CD4-positive, alpha-beta memory T cell (primary cell): ENCODE results near the gene ADAM17. TPM values are rescaled to one million over a fixed set of nuclear protein-coding genes. Genes with fewer than 3 reads are reported as not detected.
A peak's percentile ranks its signal among the peaks of the same experiment; 100 is the strongest.
"Not testable (repeated sequence)": the region's sequence is repeated elsewhere in the genome, so short reads cannot be mapped to it uniquely, and the experiment has no call there.

Experiments
- CTCF ChIA-PET: fragments of 350-600 bp; sonication (Branson Sonifier 250); formaldehyde crosslinking; loops from one replicate; lab custom pipeline; 2021; ENCODE audit warnings: inconsistent platforms; ENCODE audit not compliant: partially characterized antibody; lab: Charles Lee
- POLR2A ChIA-PET: fragments of 350-600 bp; sonication (Branson Sonifier 250); formaldehyde crosslinking; loops from one replicate; lab custom pipeline; 2021; ENCODE audit not compliant: partially characterized antibody; lab: Charles Lee
- DNase-seq, 5 donors: peaks; one replicate each; pipeline versions ENCODE4 v3.0.0 to v3.0.0-alpha.2; 2020 to 2022; ENCODE audit warnings: mixed read lengths in 1 of 5
- H3K27ac ChIP-seq: one replicate; pipeline ENCODE4 v1.7.0; 2013; ENCODE audit warnings: low read depth, low read length
- H3K27me3 ChIP-seq: 2 replicates; pipeline ENCODE4 v1.7.0; 2013; ENCODE audit warnings: mild to moderate bottlenecking, low read length, moderate library complexity; ENCODE audit not compliant: insufficient read depth
- H3K36me3 ChIP-seq: 2 replicates; pipeline ENCODE4 v1.7.0; 2013; ENCODE audit warnings: mild to moderate bottlenecking, low read length, moderate library complexity; ENCODE audit not compliant: insufficient read depth
- H3K4me1 ChIP-seq: 2 replicates; pipeline ENCODE4 v1.7.0; 2013; ENCODE audit warnings: mild to moderate bottlenecking, low read length, moderate library complexity; ENCODE audit not compliant: insufficient read depth
- H3K4me3 ChIP-seq, 2 donors: one replicate each; pipeline ENCODE4 v1.7.0; 2013; ENCODE audit warnings: low read length in 2 of 2, mild to moderate bottlenecking in 1 of 2
- H3K9me3 ChIP-seq, 2 donors: one replicate each; pipeline ENCODE4 v1.7.0; 2013; ENCODE audit warnings: low read length in 2 of 2, control low read depth in 1 of 2; ENCODE audit not compliant: control insufficient read depth in 1 of 2
- H3K27ac Mint-ChIP-seq, 7 donors: one replicate each; pipeline ENCODE4 v1.8.0; 2020 to 2021; ENCODE audit warnings: mixed read lengths in 7 of 7, mild to moderate bottlenecking in 6 of 7, inconsistent platforms in 3 of 7, moderate library complexity in 3 of 7
- H3K27me3 Mint-ChIP-seq, 2 donors: one replicate each; pipeline ENCODE4 v1.8.0; 2020 to 2021; ENCODE audit warnings: mixed read lengths in 2 of 2
- H3K36me3 Mint-ChIP-seq, 2 donors: one replicate each; pipeline ENCODE4 v1.8.0; 2020 to 2021; ENCODE audit warnings: mixed read lengths in 2 of 2, inconsistent platforms in 1 of 2, mild to moderate bottlenecking in 1 of 2
- H3K4me1 Mint-ChIP-seq, 4 donors: one replicate each; pipeline ENCODE4 v1.8.0; 2020 to 2021; ENCODE audit warnings: mixed read lengths in 4 of 4, mild to moderate bottlenecking in 1 of 4
- H3K4me3 Mint-ChIP-seq, 8 donors: one replicate each; pipeline ENCODE4 v1.8.0; 2020 to 2021; ENCODE audit warnings: mixed read lengths in 8 of 8, mild to moderate bottlenecking in 7 of 8, moderate library complexity in 6 of 8, inconsistent platforms in 3 of 8
- H3K9me3 Mint-ChIP-seq, 8 donors: one replicate each; pipeline ENCODE4 v1.8.0; 2020 to 2021; ENCODE audit warnings: mixed read lengths in 8 of 8, mild to moderate bottlenecking in 5 of 8, inconsistent platforms in 3 of 8, moderate library complexity in 1 of 8
- intact Hi-C: fragments of 100-400 bp; cut with micrococcal nuclease; formaldehyde crosslinking; loops from one replicate; pipeline ENCODE4 v1.15.1; 2023
- polyA plus RNA-seq, 2 donors: library from polyadenylated mRNA; unstranded; fragments of 300-500 nt; fragmentation: Illumina TruSeq; gene quantifications; one replicate each; pipeline ENCODE4 v1.2.3, GENCODE V29; 2021
- total RNA-seq, 2 experiments: library from RNA; stranded (reverse); gene quantifications; one replicate each; pipeline ENCODE4 v1.2.3, GENCODE V29; 2021

ADAM17 gene
- total and polyA plus RNA-seq, 4 experiments from 2014 or later = 8.1 to 35.6 (median 23.2) TPM

DNA sequence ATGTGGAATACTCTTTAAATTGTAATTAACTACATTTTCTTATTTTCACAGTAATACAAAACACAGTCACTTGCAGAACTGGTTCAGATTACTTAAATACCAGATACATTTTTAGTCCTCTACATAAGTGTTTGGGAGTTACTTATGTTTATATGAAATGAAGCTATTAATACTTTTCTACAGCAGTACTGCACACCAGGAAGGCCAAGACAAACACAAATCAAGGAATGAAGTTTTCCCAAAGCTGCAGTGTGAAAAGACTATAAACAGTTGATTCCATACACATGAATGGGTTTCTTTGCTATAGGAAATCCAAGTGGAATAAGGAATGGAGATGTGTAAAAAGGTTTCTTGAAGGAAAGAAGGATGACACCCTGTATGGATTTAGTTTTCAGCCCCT lies 29.3 kb upstream of the ADAM17 start:
- H3K27me3 Mint-ChIP-seq, POLR2A ChIA-PET, H3K4me1 ChIP-seq, H3K27ac ChIP-seq, H3K9me3 Mint-ChIP-seq, H3K4me3 ChIP-seq, intact Hi-C loops, DNase-seq, H3K27me3 ChIP-seq, H3K4me1 Mint-ChIP-seq, H3K9me3 ChIP-seq, H3K4me3 Mint-ChIP-seq: not testable (repeated sequence)
- Mint-ChIP-seq H3K36me3 (peaks cover 39 to 53% of the 10 kb centered on the region in 2 donors), H3K27ac (peak overlapping the region in 1 of 7 donors; percentile 36)
- CTCF ChIA-PET = interaction anchor here (0.5 kb wide), 1 partner anchor 170 kb away, joined by 3 read pairs; no protein-coding TSS in a partner anchor
- H3K36me3 ChIP-seq = peaks cover 33% of the 10 kb centered on the region

DNA sequence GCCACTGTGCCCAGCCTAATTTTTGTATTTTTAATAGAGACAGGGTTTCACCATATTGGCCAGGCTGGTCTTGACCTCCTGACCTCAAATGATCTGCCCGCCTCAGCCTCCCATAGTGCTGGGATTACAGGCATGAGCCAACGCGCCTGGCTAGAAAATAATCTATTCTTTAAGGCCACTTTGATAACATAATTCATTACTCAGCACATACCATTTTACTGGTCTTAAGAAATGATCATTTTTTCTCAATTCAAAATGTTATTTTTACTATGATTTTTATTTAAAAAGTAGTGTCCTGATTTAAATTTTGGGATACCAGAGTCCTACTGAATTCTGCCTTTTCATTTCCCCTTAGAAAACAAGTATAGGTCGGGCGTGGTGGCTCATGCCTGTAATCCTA lies 27.0 kb upstream of the ADAM17 start:
- Histone ChIP-seq H3K27ac (no peak overlapping the region), H3K9me3 (no peaks in the 10 kb centered on the region), H3K27me3 (no peaks in the 10 kb centered on the region), H3K4me1 (no peaks in the 10 kb centered on the region), H3K36me3 (peaks cover 23% of the 10 kb centered on the region), H3K4me3 (no peak overlapping the region)
- Mint-ChIP-seq H3K27ac (no peak overlapping the region), H3K9me3 (no peaks in the 10 kb centered on the region), H3K4me3 (no peak overlapping the region), H3K36me3 (peaks cover 35 to 39% of the 10 kb centered on the region in 2 donors), H3K27me3 (no peaks in the 10 kb centered on the region), H3K4me1 (peaks cover 0 to 4% (median 0%) of the 10 kb centered on the region in 4 donors)
- DNase-seq = no peak
- intact Hi-C loops = no loop called here
- ChIA-PET POLR2A (interaction anchor here (0.8 kb wide), 1 partner anchor 26 kb away, joined by 3 read pairs; no protein-coding TSS in a partner anchor), CTCF (no interaction called here)

DNA sequence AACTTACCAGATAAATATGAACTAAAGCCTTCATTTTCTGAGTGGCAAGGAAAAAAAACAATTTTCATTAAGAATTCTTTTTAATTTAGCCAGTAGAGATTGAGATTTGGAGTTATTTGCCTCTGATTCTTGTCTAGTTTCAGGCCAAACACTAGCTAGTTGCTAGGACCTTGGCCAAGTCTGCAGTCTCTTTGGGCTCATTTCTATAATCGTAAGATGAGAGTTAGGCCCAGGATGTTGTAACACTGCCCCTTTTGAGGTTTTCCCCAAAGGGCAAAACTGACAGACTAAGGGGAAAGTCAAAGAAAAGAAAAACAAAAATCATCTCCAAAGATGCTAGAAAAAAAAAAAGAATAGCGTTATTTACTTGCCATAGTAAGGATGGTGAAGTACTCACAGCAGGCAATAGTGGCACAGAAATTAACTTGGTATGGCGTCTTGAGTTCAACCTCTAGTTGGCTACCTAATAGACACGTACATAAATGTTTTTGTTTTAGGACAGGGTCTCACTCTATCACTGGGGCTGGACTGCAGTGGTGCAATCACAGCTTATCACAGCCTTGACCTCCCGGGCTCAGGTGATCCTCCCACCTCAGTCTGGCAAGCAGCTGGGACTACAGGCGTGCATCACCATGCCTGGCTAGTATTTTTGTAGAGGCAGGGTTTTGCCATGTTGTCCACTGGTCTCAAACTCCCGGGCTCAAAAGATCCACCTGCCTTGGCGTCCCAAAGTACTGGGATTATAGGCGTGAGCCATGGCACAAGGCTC lies 23.0 kb upstream of the ADAM17 start:
- H3K4me1 Mint-ChIP-seq = peaks cover 0 to 7% (median 2%) of the 10 kb centered on the region in 4 donors
- H3K4me3 Mint-ChIP-seq = no peak overlapping the region
- Histone ChIP-seq H3K9me3 (no peaks in the 10 kb centered on the region), H3K4me1 (no peaks in the 10 kb centered on the region), H3K27me3 (no peaks in the 10 kb centered on the region), H3K4me3 (no peak overlapping the region), H3K27ac (no peak overlapping the region), H3K36me3 (peaks cover 4% of the 10 kb centered on the region)
- CTCF ChIA-PET = interaction anchor here (1.2 to 1.7 kb wide), 3 partner anchors 9 to 14 kb away, joined by 3 to 5 read pairs (median 3); no protein-coding TSS in a partner anchor
- intact Hi-C loops = no loop called here
- H3K36me3 Mint-ChIP-seq = peaks cover 7 to 9% of the 10 kb centered on the region in 2 donors
- POLR2A ChIA-PET = interaction anchor here (0.7 to 1.0 kb wide), 2 partner anchors 38 to 45 kb away, joined by 3 to 4 read pairs; no protein-coding TSS in a partner anchor
- no peak overlapping the region for H3K27ac Mint-ChIP-seq
- H3K27me3 Mint-ChIP-seq = no peaks in the 10 kb centered on the region
- H3K9me3 Mint-ChIP-seq = no peaks in the 10 kb centered on the region
- no peak for DNase-seq

DNA sequence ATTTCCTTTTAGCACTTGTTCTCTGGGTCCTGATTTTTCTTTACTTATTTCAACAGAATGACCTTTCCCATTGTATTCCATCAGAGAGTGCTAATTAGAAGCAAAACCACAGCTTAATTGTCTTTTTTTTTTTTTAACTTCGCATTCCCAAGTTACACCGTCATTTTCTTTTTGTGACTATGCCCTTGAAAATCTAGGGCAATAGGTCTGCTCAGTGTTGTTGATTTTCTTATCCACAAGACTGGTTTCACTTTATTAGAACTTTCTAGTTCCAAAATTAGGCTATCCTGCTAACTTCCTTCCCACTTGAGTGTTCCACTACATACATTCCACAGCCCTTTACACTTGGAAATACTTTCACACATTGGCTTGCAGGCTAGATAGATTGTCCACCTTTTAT lies 18.7 kb upstream of the ADAM17 start:
- H3K36me3 ChIP-seq = no peaks in the 10 kb centered on the region
- H3K9me3 ChIP-seq = no peaks in the 10 kb centered on the region
- ChIA-PET POLR2A (interaction anchor here (0.6 kb wide), 1 partner anchor 452 kb away, joined by 4 read pairs; no protein-coding TSS in a partner anchor), CTCF (no interaction called here)
- Mint-ChIP-seq H3K4me1 (peaks cover 0 to 7% (median 3%) of the 10 kb centered on the region in 4 donors), H3K27me3 (no peaks in the 10 kb centered on the region), H3K4me3 (no peak overlapping the region), H3K27ac (peak overlapping the region in 3 of 7 donors; percentile 23 to 73 (median 69)), H3K36me3 (no peaks in the 10 kb centered on the region), H3K9me3 (no peaks in the 10 kb centered on the region)
- DNase-seq = no peak
- no peaks in the 10 kb centered on the region for H3K27me3 ChIP-seq
- H3K4me1 ChIP-seq = no peaks in the 10 kb centered on the region
- H3K4me3 ChIP-seq = no peak overlapping the region
- no peak overlapping the region for H3K27ac ChIP-seq
- intact Hi-C loops = no loop called here

DNA sequence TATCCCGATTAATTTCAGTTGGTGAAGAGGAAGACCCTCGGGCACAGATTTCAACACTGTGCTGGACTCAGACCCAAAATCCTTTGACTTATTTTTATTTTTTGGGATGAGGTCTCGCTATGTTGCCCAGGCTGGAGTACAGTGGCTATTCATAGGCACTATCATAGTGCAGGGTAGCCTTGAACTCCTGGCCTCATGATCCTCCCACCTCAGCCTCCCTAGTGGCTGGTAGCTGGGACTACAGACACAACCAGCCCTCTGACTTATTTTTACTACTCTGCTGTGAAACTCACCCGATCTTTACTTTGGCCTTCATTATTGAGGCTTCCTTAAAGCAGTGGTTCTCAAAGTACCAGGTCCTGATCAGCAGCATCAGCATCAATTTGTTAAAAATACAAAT lies 18.2 kb upstream of the ADAM17 start:
- no peaks in the 10 kb centered on the region for H3K36me3 Mint-ChIP-seq
- Histone ChIP-seq H3K27ac (no peak overlapping the region), H3K4me1 (no peaks in the 10 kb centered on the region), H3K36me3 (no peaks in the 10 kb centered on the region), H3K4me3 (no peak overlapping the region), H3K27me3 (no peaks in the 10 kb centered on the region), H3K9me3 (no peaks in the 10 kb centered on the region)
- no peaks in the 10 kb centered on the region for H3K9me3 Mint-ChIP-seq
- H3K4me1 Mint-ChIP-seq = peaks cover 0 to 7% (median 3%) of the 10 kb centered on the region in 4 donors
- no peaks in the 10 kb centered on the region for H3K27me3 Mint-ChIP-seq
- intact Hi-C loops = no loop called here
- no peak overlapping the region for H3K4me3 Mint-ChIP-seq
- no peak overlapping the region for H3K27ac Mint-ChIP-seq
- ChIA-PET POLR2A (interaction anchor here (0.6 to 1.1 kb wide), 2 partner anchors 8 to 451 kb away, joined by 4 read pairs; no protein-coding TSS in a partner anchor), CTCF (no interaction called here)
- DNase-seq = no peak

DNA sequence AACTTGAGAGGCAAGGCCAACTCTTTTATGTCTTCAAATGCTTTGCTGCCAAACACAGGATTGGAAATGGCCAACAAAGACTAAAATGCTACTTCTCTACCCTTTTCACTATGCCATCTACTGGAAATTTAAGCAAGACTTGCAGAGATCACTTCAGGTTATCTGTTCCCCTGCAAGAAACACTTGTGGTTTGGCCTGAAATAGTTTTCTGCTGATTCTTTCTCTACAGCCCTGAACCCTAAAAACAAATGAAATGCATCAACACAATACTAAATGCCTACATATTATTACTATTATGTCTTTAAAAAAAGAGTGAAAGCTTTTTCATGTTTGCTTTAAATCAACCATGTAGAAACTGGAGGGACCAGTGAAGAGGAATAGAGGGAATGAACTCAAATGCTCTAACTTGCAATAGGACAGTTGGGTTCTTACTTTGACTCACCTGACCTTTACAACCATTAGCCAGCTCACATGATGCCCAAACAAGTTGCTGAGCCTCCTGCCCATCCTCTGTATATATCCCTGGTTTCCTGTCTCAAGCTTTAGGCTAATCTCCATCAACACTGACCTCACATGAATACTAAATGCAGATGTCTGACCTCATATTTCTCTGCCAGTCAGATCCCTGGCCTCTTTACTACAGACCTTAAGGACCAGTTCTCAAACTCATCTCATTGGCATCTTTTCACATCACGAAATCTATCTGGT lies 17.5 kb upstream of the ADAM17 start:
- Histone ChIP-seq H3K27ac (no peak overlapping the region), H3K4me3 (no peak overlapping the region), H3K27me3 (no peaks in the 10 kb centered on the region), H3K9me3 (no peaks in the 10 kb centered on the region), H3K4me1 (no peaks in the 10 kb centered on the region), H3K36me3 (no peaks in the 10 kb centered on the region)
- intact Hi-C loops = no loop called here
- H3K27me3 Mint-ChIP-seq = no peaks in the 10 kb centered on the region
- H3K36me3 Mint-ChIP-seq = no peaks in the 10 kb centered on the region
- no peak for DNase-seq
- H3K9me3 Mint-ChIP-seq = no peaks in the 10 kb centered on the region
- H3K4me1 Mint-ChIP-seq = peaks cover 0 to 7% (median 3%) of the 10 kb centered on the region in 4 donors
- H3K4me3 Mint-ChIP-seq = no peak overlapping the region
- no peak overlapping the region for H3K27ac Mint-ChIP-seq
- CTCF ChIA-PET = interaction anchor here (0.6 kb wide), 1 partner anchor 77 kb away, joined by 3 read pairs; no protein-coding TSS in a partner anchor
- POLR2A ChIA-PET = interaction anchor here (1.0 to 1.1 kb wide), 2 partner anchors 9 to 17 kb away, joined by 3 to 4 read pairs; partner anchors contain the start of gene ADAM17
